H9 (cell line): ENCODE measurements around the gene MEP1A. TPM values are rescaled to one million over a fixed set of nuclear protein-coding genes. Genes with fewer than 3 reads are reported as not detected.

Experiments used
- DNase-seq: peaks from one replicate; pipeline ENCODE4 v3.0.0-alpha.2; 2017
- H2AFZ ChIP-seq: one replicate; pipeline ENCODE4 v1.6.1; 2013; ENCODE audit warnings: mild to moderate bottlenecking, low read length, control low read depth, moderate library complexity
- H2AK5ac ChIP-seq: 2 replicates; pipeline ENCODE4 v1.6.1; 2013; ENCODE audit warnings: low read length, control low read depth, mixed read lengths; ENCODE audit not compliant: insufficient read length
- H2BK120ac ChIP-seq: one replicate; pipeline ENCODE4 v1.6.1; 2013; ENCODE audit warnings: low read depth, mild to moderate bottlenecking, low read length, control low read depth, inconsistent platforms; ENCODE audit not compliant: poor library complexity, severe bottlenecking
- H2BK12ac ChIP-seq: 2 replicates; pipeline ENCODE4 v1.6.1; 2013; ENCODE audit warnings: low read length, control low read depth, mixed read lengths, low read depth; ENCODE audit not compliant: insufficient read length
- H2BK15ac ChIP-seq: 2 replicates; pipeline ENCODE4 v1.6.1; 2013; ENCODE audit warnings: low read depth, low read length, control low read depth
- H2BK20ac ChIP-seq: one replicate; pipeline ENCODE4 v1.6.1; 2013; ENCODE audit warnings: low read depth, mild to moderate bottlenecking, low read length, control low read depth, inconsistent platforms; ENCODE audit not compliant: poor library complexity, severe bottlenecking
- H2BK5ac ChIP-seq: 2 replicates; pipeline ENCODE4 v1.6.1; 2013; ENCODE audit warnings: low read length, control low read depth, mixed read lengths; ENCODE audit not compliant: insufficient read length
- H3K14ac ChIP-seq: 2 replicates; pipeline ENCODE4 v1.6.1; 2013; ENCODE audit warnings: low read length, control low read depth; ENCODE audit not compliant: insufficient read depth
- H3K18ac ChIP-seq: 2 replicates; pipeline ENCODE4 v1.6.1; 2013; ENCODE audit warnings: low read depth, mild to moderate bottlenecking, mixed read lengths, low read length, control low read depth; ENCODE audit not compliant: insufficient read length
- H3K23ac ChIP-seq: 2 replicates; pipeline ENCODE4 v1.6.1; 2013; ENCODE audit warnings: low read length, control low read depth, mixed read lengths, low read depth; ENCODE audit not compliant: insufficient read length
- H3K23me2 ChIP-seq: 2 replicates; pipeline ENCODE4 v1.6.1; 2013; ENCODE audit warnings: low read depth, mild to moderate bottlenecking, mixed read lengths, low read length, control low read depth; ENCODE audit not compliant: insufficient read length, poor library complexity, severe bottlenecking
- H3K27ac ChIP-seq: 2 replicates; pipeline ENCODE4 v1.5.1; 2013; ENCODE audit warnings: low read length, control low read depth, mixed read lengths, low read depth; ENCODE audit not compliant: insufficient read length
- H3K27me3 ChIP-seq: 2 replicates; pipeline ENCODE4 v1.6.1; 2013; ENCODE audit warnings: low read length, control low read depth, inconsistent platforms; ENCODE audit not compliant: insufficient read depth
- H3K4ac ChIP-seq: 2 replicates; pipeline ENCODE4 v1.6.1; 2013; ENCODE audit warnings: low read depth, mild to moderate bottlenecking, control low read depth, inconsistent platforms, low read length, moderate library complexity
- H3K4me1 ChIP-seq: 2 replicates; pipeline ENCODE4 v1.6.1; 2013; ENCODE audit warnings: low read length, control low read depth, inconsistent platforms; ENCODE audit not compliant: insufficient read depth
- H3K4me2 ChIP-seq: 2 replicates; pipeline ENCODE4 v1.6.1; 2013; ENCODE audit warnings: low read length, control low read depth, mixed read lengths; ENCODE audit not compliant: insufficient read length, insufficient read depth
- H3K56ac ChIP-seq: 2 replicates; pipeline ENCODE4 v1.6.1; 2013; ENCODE audit warnings: low read depth, mild to moderate bottlenecking, mixed read lengths, low read length, control low read depth; ENCODE audit not compliant: insufficient read length
- H3K79me1 ChIP-seq: 2 replicates; pipeline ENCODE4 v1.6.1; 2013; ENCODE audit warnings: low read depth, mild to moderate bottlenecking, moderate library complexity, low read length, control low read depth, inconsistent platforms; ENCODE audit not compliant: insufficient read depth, poor library complexity, severe bottlenecking
- H3K79me2 ChIP-seq: 2 replicates; pipeline ENCODE4 v1.6.1; 2013; ENCODE audit warnings: low read length, control low read depth, inconsistent platforms; ENCODE audit not compliant: insufficient read depth
- H3K9ac ChIP-seq: 2 replicates; pipeline ENCODE4 v1.6.1; 2013; ENCODE audit warnings: low read length, control low read depth, mixed read lengths; ENCODE audit not compliant: insufficient read length; ENCODE audit errors: extremely low read depth
- H3K9me3 ChIP-seq: one replicate; pipeline ENCODE4 v1.6.1; 2013; ENCODE audit warnings: low read depth, low read length, inconsistent platforms; ENCODE audit not compliant: control insufficient read depth
- H3T11ph ChIP-seq: one replicate; pipeline ENCODE4 v1.6.1; 2013; ENCODE audit warnings: mild to moderate bottlenecking, low read length, control low read depth, inconsistent platforms
- H4K20me1 ChIP-seq: one replicate; pipeline ENCODE4 v1.6.1; 2013; ENCODE audit not compliant: control insufficient read depth, insufficient read length, insufficient read depth
- H4K5ac ChIP-seq: 2 replicates; pipeline ENCODE4 v1.6.1; 2013; ENCODE audit warnings: low read depth, mild to moderate bottlenecking, mixed read lengths, low read length, control low read depth; ENCODE audit not compliant: insufficient read length
- H4K8ac ChIP-seq: replicated peaks from 2 replicates; pipeline ENCODE4 v1.6.1; 2013; ENCODE audit warnings: low read length, control low read depth, mixed read lengths, low read depth; ENCODE audit not compliant: insufficient read length
- H4K91ac ChIP-seq: 2 replicates; pipeline ENCODE4 v1.6.1; 2013; ENCODE audit warnings: low read depth, mild to moderate bottlenecking, moderate library complexity, mixed read lengths, low read length, control low read depth; ENCODE audit not compliant: insufficient read length
- H3K27ac Mint-ChIP-seq, 3 experiments: 2 replicates in 2 of 3; 3 replicates in 1 of 3; pipeline ENCODE4 v1.8.0; 2020 to 2021; ENCODE audit warnings: mixed read lengths in 3 of 3, mild to moderate bottlenecking in 1 of 3, moderate library complexity in 1 of 3
- H3K27me3 Mint-ChIP-seq: 2 replicates; pipeline ENCODE4 v1.8.0; 2021; ENCODE audit warnings: low read depth, mild to moderate bottlenecking, moderate library complexity, mixed read lengths
- H3K36me3 Mint-ChIP-seq, 3 experiments: 2 replicates in 2 of 3; 3 replicates in 1 of 3; pipeline ENCODE4 v1.8.0; 2020 to 2021; ENCODE audit warnings: low read depth in 3 of 3, mixed read lengths in 3 of 3; ENCODE audit not compliant: insufficient read depth in 1 of 3
- H3K4me1 Mint-ChIP-seq, 2 experiments: 2 replicates each; pipeline ENCODE4 v1.8.0; 2020; ENCODE audit warnings: mixed read lengths in 2 of 2
- H3K4me3 Mint-ChIP-seq, 2 experiments: 2 replicates in 1 of 2; 3 replicates in 1 of 2; pipeline ENCODE4 v1.8.0; 2020 to 2021; ENCODE audit warnings: mild to moderate bottlenecking in 2 of 2, mixed read lengths in 2 of 2, moderate library complexity in 1 of 2
- H3K9me3 Mint-ChIP-seq, 2 experiments: 2 replicates in 1 of 2; 3 replicates in 1 of 2; pipeline ENCODE4 v1.8.0; 2020; ENCODE audit warnings: mild to moderate bottlenecking in 2 of 2, mixed read lengths in 2 of 2, moderate library complexity in 1 of 2
- CTCF ChIP-seq: fragments of 200-600 bp; sonication (generic); conservative IDR thresholded peaks from 3 replicates; pipeline ENCODE4 v1.8.0; 2021; ENCODE audit warnings: antibody characterized with exemption, mild to moderate bottlenecking
- WGBS: extraction: QIAGEN DNeasy Blood & Tissue Kit; methylation state at CpG from one replicate; pipeline ENCODE4 v1.1.7; 2013; ENCODE audit warnings: missing lambda C conversion rate, low lambda C conversion rate, mixed read lengths; ENCODE audit not compliant: insufficient read length; ENCODE audit errors: extremely low coverage; 5-methylcytosine and 5-hydroxymethylcytosine counted together
- total RNA-seq: library from RNA; stranded (reverse); gene quantifications from 2 replicates; pipeline ENCODE4 v1.2.1, GENCODE V29; 2021

Gene MEP1A
- total RNA-seq, 1 experiment from 2014 or later, result not detected

- DNase-seq, result no peak
- H3K4me1 Mint-ChIP-seq, result peaks cover 7 to 8% of the 10 kb centered on the region in 2 experiments
- H3K4ac ChIP-seq, result no peak overlapping the region
- H3K27me3 Mint-ChIP-seq, result no peaks in the 10 kb centered on the region
- no peak overlapping the region for H4K5ac ChIP-seq
- no peak overlapping the region for H2BK5ac ChIP-seq
- H2BK120ac ChIP-seq, result no peak overlapping the region
- H2BK20ac ChIP-seq, result no peak overlapping the region
- H3K79me1 ChIP-seq, result no peaks in the 10 kb centered on the region
- TF ChIP-seq CTCF, result no peak
- no peaks in the 10 kb centered on the region for H3K9me3 Mint-ChIP-seq
- no peaks in the 10 kb centered on the region for H3K9me3 ChIP-seq
- no peak overlapping the region for H3K56ac ChIP-seq
- H4K20me1 ChIP-seq, result no peaks in the 10 kb centered on the region
- no peak overlapping the region for H2BK12ac ChIP-seq
- H3K4me1 ChIP-seq, result no peaks in the 10 kb centered on the region
- no CpG with 5 or more reads among the region's 5 CpGs for WGBS
- H3K18ac ChIP-seq, result no peak overlapping the region
- H3K23ac ChIP-seq, result no peak overlapping the region
- no peaks in the 10 kb centered on the region for H3K79me2 ChIP-seq
- H3K36me3 Mint-ChIP-seq, result no peaks in the 10 kb centered on the region
- no peak overlapping the region for H3K4me2 ChIP-seq
- H2AK5ac ChIP-seq, result no peak overlapping the region
- H2BK15ac ChIP-seq, result no peak overlapping the region
- H3K27me3 ChIP-seq, result no peaks in the 10 kb centered on the region
- H2AFZ ChIP-seq, result no peak overlapping the region
- H3K9ac ChIP-seq, result no peak overlapping the region
- H3K14ac ChIP-seq, result no peak overlapping the region
- H3K27ac Mint-ChIP-seq, result no peak overlapping the region; a peak in 1 of 7 replicates
- H3K4me3 Mint-ChIP-seq, result no peak overlapping the region
- no peak overlapping the region for H3T11ph ChIP-seq
- no peak overlapping the region for H4K8ac ChIP-seq
- H3K23me2 ChIP-seq, result no peaks in the 10 kb centered on the region
- H3K27ac ChIP-seq, result no peak overlapping the region
- H4K91ac ChIP-seq, result no peak overlapping the region
Observed at GRCh38 chr6:46879003-46879402, 85.8 kb downstream of the MEP1A start.
